HCT116 (cell line): ENCODE results near the gene ZNF729. TPM values are rescaled to one million over a fixed set of nuclear protein-coding genes. Genes with fewer than 3 reads are reported as not detected.

Source experiments
- ATAC-seq: fragments of 200-7000 bp; cut with Tn5 transposase; 2 replicates; pipeline ENCODE4 v1.9.1; 2020; ENCODE audit warnings: mild to moderate bottlenecking, moderate library complexity
- BruUV-seq: library from RNA; stranded (reverse); fragments of 400-500 nt; replicated peaks from 2 replicates; lab custom pipeline; 2021; lab: Mats Ljungman, UMichigan
- CTCF ChIA-PET: fragments of 300-600 bp; sonication (Branson Sonifier 250); formaldehyde crosslinking; loops from one replicate; lab custom pipeline; 2021; ENCODE audit warnings: antibody characterized with exemption; lab: Charles Lee
- POLR2A ChIA-PET: fragments of 300-600, 350-600 bp; sonication (Branson Sonifier 250); formaldehyde crosslinking; loops from one replicate; lab custom pipeline; 2021; ENCODE audit warnings: antibody characterized with exemption; lab: Charles Lee
- RAD21 ChIA-PET, 2 experiments: fragments of 300-600 bp; sonication (Branson Sonifier 250); formaldehyde crosslinking; loops; one replicate each; lab custom pipeline; 2023; ENCODE audit warnings: low total read pairs in 2 of 2; ENCODE audit not compliant: uncharacterized antibody in 2 of 2, unreplicated experiment in 2 of 2, low non-redundant PET in 1 of 2; lab: Charles Lee
- DNase-seq: peaks from one replicate; pipeline ENCODE4 v3.0.0-alpha.2; 2010; ENCODE audit warnings: low read depth, low spot score
- H2AFZ ChIP-seq: fragments of 200-600 bp; shearing (Covaris generic), sonication (generic); 2 replicates; pipeline ENCODE4 v1.6.1; 2017; ENCODE audit warnings: low read depth, mixed run types, mixed read lengths, antibody characterized with exemption, low read length; ENCODE audit not compliant: poor library complexity, severe bottlenecking
- H3K27ac ChIP-seq: 2 replicates; pipeline ENCODE4 v1.5.1; 2012; ENCODE audit warnings: low read depth, low read length
- H3K27me3 ChIP-seq: fragments of 200-600 bp; sonication (generic); 2 replicates; pipeline ENCODE4 v1.6.1; 2016; ENCODE audit warnings: mixed run types, low read length, mixed read lengths; ENCODE audit not compliant: insufficient read depth
- H3K36me3 ChIP-seq, 2 experiments: fragments of 200-500 bp in 1 of 2; fragments of 200-600 bp in 1 of 2; sonication (Bioruptor generic) in 1 of 2; sonication (generic) in 1 of 2; 2 replicates each; pipeline versions ENCODE4 v1.5.1 to v1.6.1; 2014 to 2016; ENCODE audit warnings: low read length in 2 of 2, inconsistent platforms in 1 of 2, mixed read lengths in 1 of 2, mixed run types in 1 of 2; ENCODE audit not compliant: insufficient read depth in 2 of 2, control insufficient read depth in 1 of 2
- H3K4me1 ChIP-seq, 2 experiments: fragments of 200-600 bp in 1 of 2; sonication (generic) in 1 of 2; 2 replicates each; pipeline versions ENCODE4 v1.5.1 to v1.6.1; 2012 to 2017; ENCODE audit warnings: low read length in 2 of 2, inconsistent platforms in 1 of 2, mild to moderate bottlenecking in 1 of 2, mixed read lengths in 1 of 2, mixed run types in 1 of 2, moderate library complexity in 1 of 2; ENCODE audit not compliant: insufficient read depth in 2 of 2, control insufficient read depth in 1 of 2
- H3K4me2 ChIP-seq: fragments of 200-600 bp; sonication (generic); 2 replicates; pipeline ENCODE4 v1.6.1; 2017; ENCODE audit warnings: mixed run types, low read length, mixed read lengths
- H3K4me3 ChIP-seq, 2 experiments: fragments of 200-600 bp in 1 of 2; sonication (generic) in 1 of 2; replicated peaks in 1 of 2; 2 replicates each; pipeline ENCODE4 v1.5.1; 2011 to 2016; ENCODE audit warnings: low read length in 2 of 2, control low read depth in 1 of 2, low read depth in 1 of 2, mild to moderate bottlenecking in 1 of 2, mixed read lengths in 1 of 2, mixed run types in 1 of 2
- H3K79me2 ChIP-seq: fragments of 200-600 bp; sonication (generic); 2 replicates; pipeline ENCODE4 v1.6.1; 2017; ENCODE audit warnings: mild to moderate bottlenecking, mixed run types, low read length, moderate library complexity, mixed read lengths; ENCODE audit not compliant: insufficient read depth
- H3K9ac ChIP-seq: fragments of 200-600 bp; sonication (generic); 2 replicates; pipeline ENCODE4 v1.6.1; 2016; ENCODE audit warnings: low read length, mixed read lengths
- H3K9me2 ChIP-seq: fragments of 200-600 bp; sonication (generic), shearing (Covaris generic); 2 replicates; pipeline ENCODE4 v1.6.1; 2017; ENCODE audit warnings: mixed run types, mild to moderate bottlenecking, moderate library complexity; ENCODE audit not compliant: insufficient read depth
- H3K9me3 ChIP-seq, 2 experiments: fragments of 200-500 bp in 1 of 2; fragments of 200-600 bp in 1 of 2; sonication (Bioruptor generic) in 1 of 2; sonication (generic) in 1 of 2; 2 replicates each; pipeline ENCODE4 v1.6.1; 2014 to 2017; ENCODE audit warnings: low read length in 2 of 2, mixed read lengths in 2 of 2, inconsistent platforms in 1 of 2, low read depth in 1 of 2, mild to moderate bottlenecking in 1 of 2, mixed run types in 1 of 2, moderate library complexity in 1 of 2; ENCODE audit not compliant: control insufficient read depth in 1 of 2, insufficient read depth in 1 of 2
- H4K20me1 ChIP-seq: fragments of 200-600 bp; sonication (generic), shearing (Covaris generic); 2 replicates; pipeline ENCODE4 v1.6.1; 2017; ENCODE audit warnings: mixed run types, mild to moderate bottlenecking, moderate library complexity; ENCODE audit not compliant: insufficient read depth
- CBX3 ChIP-seq: IDR thresholded peaks from 2 replicates; pipeline ENCODE4 v1.6.1; 2012; ENCODE audit warnings: low read depth
- EGR1 ChIP-seq: IDR thresholded peaks from 2 replicates; pipeline ENCODE4 v1.6.1; 2012; ENCODE audit warnings: low read depth
- EZH2 ChIP-seq: fragments of 200-600 bp; sonication (generic); IDR thresholded peaks from 2 replicates; pipeline ENCODE4 v1.6.1; 2017; ENCODE audit warnings: antibody characterized with exemption, mixed run types
- EZH2phosphoT487 ChIP-seq: fragments of 200-600 bp; IDR thresholded peaks from 2 replicates; pipeline ENCODE4 v1.6.1; 2018; ENCODE audit warnings: antibody characterized with exemption, borderline replicate concordance
- FOSL1 ChIP-seq: IDR thresholded peaks from 2 replicates; pipeline ENCODE4 v1.6.1; 2012; ENCODE audit warnings: low read depth
- MAX ChIP-seq: IDR thresholded peaks from 2 replicates; pipeline ENCODE4 v1.6.1; 2012
- POLR2A ChIP-seq: IDR thresholded peaks from 2 replicates; pipeline ENCODE4 v1.7.0; 2011; ENCODE audit warnings: borderline replicate concordance; ENCODE audit not compliant: insufficient read depth, insufficient read length; ENCODE audit errors: extremely low read depth
- REST ChIP-seq: IDR thresholded peaks from 2 replicates; pipeline ENCODE4 v1.6.1; 2012; ENCODE audit warnings: low read depth
- SP1 ChIP-seq: IDR thresholded peaks from 2 replicates; pipeline ENCODE4 v1.6.1; 2012; ENCODE audit warnings: low read depth
- TCF7L2 ChIP-seq: IDR thresholded peaks from 2 replicates; pipeline ENCODE4 v1.7.0; 2011; ENCODE audit warnings: borderline replicate concordance, inconsistent platforms; ENCODE audit not compliant: insufficient read depth, insufficient read length; ENCODE audit errors: extremely low read depth
- YY1 ChIP-seq: IDR thresholded peaks from 2 replicates; pipeline ENCODE4 v1.6.1; 2011; ENCODE audit warnings: low read length, low read depth, moderate library complexity, mild to moderate bottlenecking; ENCODE audit not compliant: insufficient replicate concordance; ENCODE audit errors: extremely low read depth
- ZFX ChIP-seq: fragments of 450-650 bp; IDR thresholded peaks from 2 replicates; pipeline ENCODE4 v1.6.1; 2017
- intact Hi-C: fragments of 100-400 bp; cut with micrococcal nuclease; formaldehyde crosslinking; loops from 2 replicates; pipeline ENCODE4 v1.10.0; 2022
- total RNA-seq: library from RNA; stranded (reverse); gene quantifications from one replicate; pipeline ENCODE4 v1.2.1, GENCODE V29; 2021; ENCODE audit not compliant: unreplicated experiment
- TF ChIP-seq, protein P1 (sequence below), 3 experiments: fragments of 200-600 bp in 1 of 3; sonication (generic) in 1 of 3; IDR thresholded peaks in 2 of 3; conservative IDR thresholded peaks in 1 of 3; 2 replicates each; pipeline ENCODE4 v1.5.1; 2012 to 2017; ENCODE audit warnings: low read depth in 2 of 3, low read length in 2 of 3, antibody characterized with exemption in 1 of 3, borderline replicate concordance in 1 of 3, control low read depth in 1 of 3, mild to moderate bottlenecking in 1 of 3, mixed read lengths in 1 of 3, mixed run types in 1 of 3, moderate library complexity in 1 of 3; ENCODE audit not compliant: insufficient read depth in 1 of 3
- TF ChIP-seq, protein P2 (sequence below): IDR thresholded peaks from 2 replicates; pipeline ENCODE4 v1.6.1; 2011; ENCODE audit warnings: mild to moderate bottlenecking, low read length, moderate library complexity; ENCODE audit not compliant: insufficient replicate concordance; ENCODE audit errors: extremely low read depth
- TF ChIP-seq, protein P3 (sequence below): IDR thresholded peaks from 2 replicates; pipeline ENCODE4 v1.6.1; 2012

Gene ZNF729
- total RNA-seq, 1 experiment from 2014 or later, result not detected

DNA sequence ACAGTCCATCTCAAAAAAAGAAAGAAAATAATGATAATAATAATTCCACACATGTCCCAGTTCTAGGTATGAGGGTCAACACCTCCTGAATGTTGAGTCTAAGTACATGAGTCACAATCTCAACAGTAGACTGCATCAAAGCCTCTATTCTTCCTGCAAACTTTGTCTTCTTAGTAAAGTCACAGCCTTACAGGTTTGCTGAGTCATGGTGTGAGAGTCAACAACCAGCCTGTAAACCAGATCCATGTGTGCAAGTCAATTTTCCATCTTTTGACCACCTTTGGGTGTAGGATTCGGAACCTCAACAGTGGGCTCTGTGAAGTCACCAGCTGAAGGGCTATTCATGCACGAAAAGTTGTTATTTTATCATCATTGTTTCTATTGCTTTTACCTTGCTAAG is 25.7 kb upstream of the ZNF729 start:
- RAD21 ChIA-PET, result no interaction called here
- H2AFZ ChIP-seq, result no peak overlapping the region
- no TSS peak for BruUV-seq
- no peaks in the 10 kb centered on the region for H3K36me3 ChIP-seq
- intact Hi-C loops, result no loop called here
- H3K4me3 ChIP-seq, result no peak overlapping the region
- H4K20me1 ChIP-seq, result no peaks in the 10 kb centered on the region
- DNase-seq (no peak), ATAC-seq (no peak)
- H3K79me2 ChIP-seq, result no peaks in the 10 kb centered on the region
- CTCF ChIA-PET, result no interaction called here
- TF ChIP-seq MAX, result no peak
- TF ChIP-seq, protein P1, sequence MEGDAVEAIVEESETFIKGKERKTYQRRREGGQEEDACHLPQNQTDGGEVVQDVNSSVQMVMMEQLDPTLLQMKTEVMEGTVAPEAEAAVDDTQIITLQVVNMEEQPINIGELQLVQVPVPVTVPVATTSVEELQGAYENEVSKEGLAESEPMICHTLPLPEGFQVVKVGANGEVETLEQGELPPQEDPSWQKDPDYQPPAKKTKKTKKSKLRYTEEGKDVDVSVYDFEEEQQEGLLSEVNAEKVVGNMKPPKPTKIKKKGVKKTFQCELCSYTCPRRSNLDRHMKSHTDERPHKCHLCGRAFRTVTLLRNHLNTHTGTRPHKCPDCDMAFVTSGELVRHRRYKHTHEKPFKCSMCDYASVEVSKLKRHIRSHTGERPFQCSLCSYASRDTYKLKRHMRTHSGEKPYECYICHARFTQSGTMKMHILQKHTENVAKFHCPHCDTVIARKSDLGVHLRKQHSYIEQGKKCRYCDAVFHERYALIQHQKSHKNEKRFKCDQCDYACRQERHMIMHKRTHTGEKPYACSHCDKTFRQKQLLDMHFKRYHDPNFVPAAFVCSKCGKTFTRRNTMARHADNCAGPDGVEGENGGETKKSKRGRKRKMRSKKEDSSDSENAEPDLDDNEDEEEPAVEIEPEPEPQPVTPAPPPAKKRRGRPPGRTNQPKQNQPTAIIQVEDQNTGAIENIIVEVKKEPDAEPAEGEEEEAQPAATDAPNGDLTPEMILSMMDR (IDR thresholded peaks at IDR 0.05 in 2 of 3, conservative IDR thresholded peaks at IDR 0.05 in 1 of 3; ENCODE audit: borderline replicate concordance in 1 of 3, insufficient read depth in 1 of 3, low read depth in 2 of 3, low read length in 2 of 3), result no peak
- no peak for TF ChIP-seq EZH2
- no peak for TF ChIP-seq FOSL1
- TF ChIP-seq EZH2phosphoT487, result no peak
- TF ChIP-seq POLR2A, result no peak
- TF ChIP-seq, protein P2, sequence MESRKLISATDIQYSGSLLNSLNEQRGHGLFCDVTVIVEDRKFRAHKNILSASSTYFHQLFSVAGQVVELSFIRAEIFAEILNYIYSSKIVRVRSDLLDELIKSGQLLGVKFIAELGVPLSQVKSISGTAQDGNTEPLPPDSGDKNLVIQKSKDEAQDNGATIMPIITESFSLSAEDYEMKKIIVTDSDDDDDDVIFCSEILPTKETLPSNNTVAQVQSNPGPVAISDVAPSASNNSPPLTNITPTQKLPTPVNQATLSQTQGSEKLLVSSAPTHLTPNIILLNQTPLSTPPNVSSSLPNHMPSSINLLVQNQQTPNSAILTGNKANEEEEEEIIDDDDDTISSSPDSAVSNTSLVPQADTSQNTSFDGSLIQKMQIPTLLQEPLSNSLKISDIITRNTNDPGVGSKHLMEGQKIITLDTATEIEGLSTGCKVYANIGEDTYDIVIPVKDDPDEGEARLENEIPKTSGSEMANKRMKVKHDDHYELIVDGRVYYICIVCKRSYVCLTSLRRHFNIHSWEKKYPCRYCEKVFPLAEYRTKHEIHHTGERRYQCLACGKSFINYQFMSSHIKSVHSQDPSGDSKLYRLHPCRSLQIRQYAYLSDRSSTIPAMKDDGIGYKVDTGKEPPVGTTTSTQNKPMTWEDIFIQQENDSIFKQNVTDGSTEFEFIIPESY, result no peak
- TF ChIP-seq ZFX, result no peak
- TF ChIP-seq YY1, result no peak
- TF ChIP-seq EGR1, result no peak
- TF ChIP-seq TCF7L2, result no peak
- TF ChIP-seq, protein P3, sequence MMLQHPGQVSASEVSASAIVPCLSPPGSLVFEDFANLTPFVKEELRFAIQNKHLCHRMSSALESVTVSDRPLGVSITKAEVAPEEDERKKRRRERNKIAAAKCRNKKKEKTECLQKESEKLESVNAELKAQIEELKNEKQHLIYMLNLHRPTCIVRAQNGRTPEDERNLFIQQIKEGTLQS, result no peak
- no peak for TF ChIP-seq SP1
- no peak for TF ChIP-seq REST
- no peak for TF ChIP-seq CBX3
- no peaks in the 10 kb centered on the region for H3K4me1 ChIP-seq
- no peaks in the 10 kb centered on the region for H3K9me2 ChIP-seq
- H3K27ac ChIP-seq, result no peak overlapping the region
- H3K9me3 ChIP-seq, result peaks cover 5 to 30% of the 10 kb centered on the region in 2 experiments; a peak in 3 of 4 replicates
- H3K4me2 ChIP-seq, result no peak overlapping the region
- POLR2A ChIA-PET, result no interaction called here
- H3K27me3 ChIP-seq, result no peaks in the 10 kb centered on the region
- no peak overlapping the region for H3K9ac ChIP-seq
